K562 (cell line): Measurements from ENCODE around the gene BZW2. TPM values are rescaled to one million over a fixed set of nuclear protein-coding genes. Genes with fewer than 3 reads are reported as not detected.

Source experiments
- ATAC-seq: fragments of 200-7000 bp; cut with Tn5 transposase; 3 replicates; pipeline ENCODE4 v1.9.1; 2020; ENCODE audit warnings: moderate library complexity
- BruUV-seq: library from RNA; stranded (reverse); fragments of 400-500 nt; replicated peaks from 2 replicates; lab custom pipeline; 2021; lab: Mats Ljungman, UMichigan
- CTCF ChIA-PET: fragments of 300-600 bp; formaldehyde crosslinking; extraction: SDS; loops from one replicate; lab custom pipeline; 2021; ENCODE audit warnings: low intra/inter-chr PET ratio; lab: Yijun Ruan, JAX
- POLR2A ChIA-PET: fragments of 300-600, 350-650 bp; sonication (Branson Sonifier 250); formaldehyde crosslinking; extraction: SDS; loops from one replicate; lab custom pipeline; 2021; ENCODE audit warnings: antibody characterized with exemption, inconsistent platforms; lab: Yijun Ruan, JAX
- DNase-seq, 4 experiments: peaks; one replicate each; pipeline versions ENCODE4 v3.0.0 to v3.0.0-alpha.2; 2011 to 2018; ENCODE audit warnings: low spot score in 3 of 4, mixed read lengths in 3 of 4; ENCODE audit errors: extremely low read depth in 1 of 4
- FAIRE-seq: peaks from 2 replicates; lab custom pipeline; 2011; peaks lifted over from hg19 to GRCh38; lab: Jason Lieb, UNC
- H2AFZ ChIP-seq: 2 replicates; pipeline ENCODE4 v1.6.0; 2011; ENCODE audit warnings: low read depth, low read length, control low read depth, inconsistent platforms
- H3K27ac ChIP-seq: fragments of 200-600 bp; 3 replicates; pipeline ENCODE4 v1.8.0; 2011; ENCODE audit warnings: low read depth, mild to moderate bottlenecking, control low read depth, inconsistent platforms, low read length, moderate library complexity, mixed read lengths; ENCODE audit errors: extremely low read depth
- H3K27me3 ChIP-seq, 2 experiments: fragments of 300-600 bp in 1 of 2; 2 replicates in 1 of 2; 3 replicates in 1 of 2; pipeline versions ENCODE4 v1.6.0 to v1.8.0; 2011; ENCODE audit warnings: inconsistent platforms in 2 of 2, low read length in 2 of 2, mild to moderate bottlenecking in 1 of 2, mixed read lengths in 1 of 2, moderate library complexity in 1 of 2; ENCODE audit not compliant: control insufficient read depth in 2 of 2, insufficient read depth in 2 of 2
- H3K36me3 ChIP-seq: fragments of 300-600 bp; 3 replicates; pipeline ENCODE4 v1.8.0; 2011; ENCODE audit warnings: mild to moderate bottlenecking, low read length, inconsistent platforms; ENCODE audit not compliant: control insufficient read depth, insufficient read depth
- H3K4me1 ChIP-seq, 2 experiments: fragments of 200-600 bp in 1 of 2; replicated peaks in 1 of 2; 2 replicates in 1 of 2; 3 replicates in 1 of 2; pipeline versions ENCODE4 v1.5.1 to v1.8.0; 2011; ENCODE audit warnings: inconsistent platforms in 2 of 2, low read length in 2 of 2, mild to moderate bottlenecking in 1 of 2, mixed read lengths in 1 of 2, moderate library complexity in 1 of 2; ENCODE audit not compliant: control insufficient read depth in 2 of 2, insufficient read depth in 2 of 2
- H3K4me2 ChIP-seq: 2 replicates; pipeline ENCODE4 v1.6.1; 2011; ENCODE audit warnings: low read length, control low read depth, inconsistent platforms, mixed read lengths; ENCODE audit not compliant: insufficient read depth
- H3K4me3 ChIP-seq: fragments of 200-600 bp; sonication (generic), shearing (Covaris generic); 2 replicates; pipeline ENCODE4 v1.5.1; 2016; ENCODE audit warnings: control low read depth, inconsistent platforms
- H3K79me2 ChIP-seq: fragments of 200-600 bp; 3 replicates; pipeline ENCODE4 v1.8.0; 2011; ENCODE audit warnings: low read length, inconsistent platforms; ENCODE audit not compliant: control insufficient read depth, insufficient read depth
- H3K9ac ChIP-seq, 2 experiments: 2 replicates each; pipeline versions ENCODE4 v1.6.0 to v1.6.1; 2011; ENCODE audit warnings: low read depth in 2 of 2, low read length in 2 of 2, control low read depth in 1 of 2, inconsistent platforms in 1 of 2, mild to moderate bottlenecking in 1 of 2, mixed read lengths in 1 of 2; ENCODE audit not compliant: insufficient read depth in 1 of 2
- H3K9me1 ChIP-seq: one replicate; pipeline ENCODE4 v1.6.0; 2011; ENCODE audit warnings: inconsistent platforms, mild to moderate bottlenecking, low read length, moderate library complexity; ENCODE audit not compliant: control insufficient read depth, insufficient read depth
- H3K9me3 ChIP-seq: replicated peaks from 2 replicates; pipeline ENCODE4 v1.5.1; 2011; ENCODE audit warnings: low read depth, low read length, inconsistent platforms; ENCODE audit not compliant: control insufficient read depth, insufficient read depth
- H4K20me1 ChIP-seq: replicated peaks from 2 replicates; pipeline ENCODE4 v1.6.1; 2011; ENCODE audit warnings: low read length, inconsistent platforms, mixed read lengths; ENCODE audit not compliant: control insufficient read depth, insufficient read depth
- CC2D1A ChIP-seq: fragments of 450-650 bp; IDR thresholded peaks from 2 replicates; pipeline ENCODE4 v1.6.1; 2017; ENCODE audit warnings: mild to moderate bottlenecking
- FIP1L1 ChIP-seq: fragments of 200-400 bp; formaldehyde crosslinking; IDR thresholded peaks from 2 replicates; pipeline ENCODE4 v1.6.1; 2018; ENCODE audit warnings: mild to moderate bottlenecking, low read depth, low read length; ENCODE audit not compliant: poor library complexity, severe bottlenecking
- GTF2A2 ChIP-seq: IDR thresholded peaks from 2 replicates; pipeline ENCODE4 v1.6.1; 2016; ENCODE audit warnings: mild to moderate bottlenecking, missing genetic modification characterization, missing compliant biosample characterization
- HSF4 ChIP-seq: fragments of 250-450 bp; sonication (Bioruptor Pico); IDR thresholded peaks from 2 replicates; pipeline ENCODE4 v2.1.2; 2022; ENCODE audit warnings: mild to moderate bottlenecking, moderate library complexity, borderline replicate concordance
- KAT7 ChIP-seq: sonication (generic); formaldehyde crosslinking; IDR thresholded peaks from 2 replicates; pipeline ENCODE4 v1.8.0; 2022; ENCODE audit warnings: missing genetic modification reagents, mild to moderate bottlenecking, borderline replicate concordance
- MITF ChIP-seq: IDR thresholded peaks from 2 replicates; pipeline ENCODE4 v1.6.1; 2014; ENCODE audit warnings: antibody characterized with exemption
- SREBF2 ChIP-seq: sonication (generic); formaldehyde crosslinking; IDR thresholded peaks from 2 replicates; pipeline ENCODE4 v1.4.0; 2020; ENCODE audit warnings: mild to moderate bottlenecking, missing genetic modification reagents
- TCFL5 ChIP-seq: fragments of 250-450 bp; sonication (Bioruptor Pico); conservative IDR thresholded peaks from 2 replicates; pipeline ENCODE4 v1.6.1; 2021; ENCODE audit warnings: mild to moderate bottlenecking, moderate library complexity, matching md5 sums
- ZNF785 ChIP-seq: fragments of 250-450 bp; sonication (Bioruptor Pico); IDR thresholded peaks from 2 replicates; pipeline ENCODE4 v1.4.0; 2020; ENCODE audit warnings: mild to moderate bottlenecking
- WGBS: fragments of 100-300 bp; shearing (Covaris generic); methylation state at CpG from one replicate; pipeline ENCODE4 v1.1.6; 2016; ENCODE audit warnings: low coverage, mixed read lengths; ENCODE audit not compliant: insufficient coverage; ENCODE audit errors: missing lambda C conversion rate; 5-methylcytosine and 5-hydroxymethylcytosine counted together
- in situ Hi-C: fragments of 300-500 bp; cut with MboI; formaldehyde crosslinking; loops from 4 replicates; pipeline ENCODE4 v1.15.0; 2018; ENCODE audit warnings: inconsistent platforms, mixed read lengths
- intact Hi-C: fragments of 100-400 bp; cut with micrococcal nuclease; formaldehyde crosslinking; loops from 2 replicates; pipeline ENCODE4 v1.14.2; 2022
- polyA plus RNA-seq, 8 experiments: library from polyadenylated mRNA; depleted of rRNA in 4 of 8; stranded (reverse) in 5 of 8; unstranded in 3 of 8; fragments of >200 nt; fragmentation: Nextera tagmentation in 2 of 8; fragmentation: Illumina TruSeq in 1 of 8; extraction: Ambion mirVana in 2 of 8; extraction: Trizol in 1 of 8; gene quantifications; 2 replicates each; pipeline versions ENCODE4 v1.2.1 to v1.2.3, GENCODE V29; 2011 to 2014; ENCODE audit warnings: inconsistent platforms in 1 of 8, missing spikeins in 1 of 8
- total RNA-seq, 7 experiments: library from RNA; depleted of rRNA in 6 of 7; stranded (reverse); fragments of >200 nt in 6 of 7; fragmentation: Illumina TruSeq in 2 of 7; extraction: Trizol in 2 of 7; gene quantifications; 2 replicates each; pipeline versions ENCODE4 v1.2.1 to v1.2.3, GENCODE V29; 2011 to 2021; ENCODE audit warnings: low replicate concordance in 1 of 7

BZW2 gene
- total and polyA plus RNA-seq, 9 of the 15 experiments (the other 6 are each of a cell fraction or from before 2014, with no cell fraction given) = 140 to 316 (median 173) TPM

GRCh38 chr7:16646472-16647072 lies 591 bp downstream of the BZW2 start:
- peak in 1 of 4 experiments; percentile 46 for DNase-seq
- Histone ChIP-seq H3K4me3 (peak overlapping the region; percentile 90), H3K4me1 (peaks cover 8 to 36% of the 10 kb centered on the region in 2 experiments; a peak in 4 of 5 replicates), H3K9me3 (no peaks in the 10 kb centered on the region), H3K4me2 (peak overlapping the region; percentile 88), H3K9ac (peak overlapping the region; percentile 85 to 98), H3K27me3 (no peaks in the 10 kb centered on the region), H3K36me3 (peaks cover 58% of the 10 kb centered on the region), H2AFZ (peak overlapping the region; percentile 93; the same call in 1 of the 2 replicates), H3K9me1 (no peaks in the 10 kb centered on the region), H3K79me2 (peaks cover 96% of the 10 kb centered on the region), H3K27ac (peak overlapping the region; percentile 96), H4K20me1 (peaks cover 19% of the 10 kb centered on the region)
- FAIRE-seq = no peak
- CTCF ChIA-PET = no interaction called here
- intact Hi-C loops (loop anchor here (5.0 kb wide), 3 partner anchors 51 to 224 kb away; partner anchors contain the start of genes CRPPA and TSPAN13), in situ Hi-C loops (no loop called here)
- WGBS = under 1% methylated on average over 18 of the region's 29 CpGs
- POLR2A ChIA-PET = interaction anchor here (0.6 to 5.0 kb wide), 10 partner anchors 9 to 642 kb away, joined by 3 to 64 read pairs (median 4); partner anchors contain the start of gene CRPPA
- BruUV-seq = no TSS peak
- peak; percentile 11 for ATAC-seq
- no peak for TF ChIP-seq CC2D1A
- TF ChIP-seq KAT7 (CRISPR knock-in tag) = 0 out of 2 replicates have a peak, but pooled peaks have one; percentile 6
- peak; percentile 11 for TF ChIP-seq FIP1L1
- TF ChIP-seq SREBF2 (CRISPR knock-in tag) = no peak
- no peak for TF ChIP-seq TCFL5
- TF ChIP-seq GTF2A2 (tag) = no peak
- no peak for TF ChIP-seq ZNF785 (CRISPR knock-in tag)
- no peak for TF ChIP-seq MITF
- TF ChIP-seq HSF4 (CRISPR knock-in tag) = no peak
